GM12878 (cell line): Measurements from ENCODE around the gene SYT8. TPM values are rescaled to one million over a fixed set of nuclear protein-coding genes. Genes with fewer than 3 reads are reported as not detected.

Experiments
- ATAC-seq: fragments of 200-7000 bp; cut with Tn5 transposase; 3 replicates; pipeline ENCODE4 v1.9.1; 2020; ENCODE audit warnings: mild to moderate bottlenecking, moderate library complexity
- BruUV-seq: library from RNA; stranded (reverse); fragments of 400-500 nt; replicated peaks from 2 replicates; lab custom pipeline; 2021; lab: Mats Ljungman, UMichigan
- CTCF ChIA-PET: fragments of 300-600 bp; sonication (Branson Sonifier 250); formaldehyde crosslinking; extraction: SDS; loops from one replicate; lab custom pipeline; 2021; ENCODE audit warnings: inconsistent platforms; lab: Yijun Ruan, JAX
- POLR2A ChIA-PET: fragments of 350-600 bp; formaldehyde crosslinking; extraction: SDS; loops from one replicate; lab custom pipeline; 2021; ENCODE audit warnings: inconsistent platforms; lab: Charles Lee
- RAD21 ChIA-PET: fragments of 300-600 bp; sonication (Branson Sonifier 250); formaldehyde crosslinking; loops from one replicate; lab custom pipeline; 2023; ENCODE audit warnings: antibody characterized with exemption; ENCODE audit not compliant: unreplicated experiment; lab: Charles Lee
- SMC1A ChIA-PET: fragments of 300-600 bp; sonication (Branson Sonifier 250); formaldehyde crosslinking; loops from one replicate; lab custom pipeline; 2023; ENCODE audit not compliant: unreplicated experiment, uncharacterized antibody; lab: Charles Lee
- DNase-seq: peaks from one replicate; pipeline ENCODE4 v3.0.0-alpha.2; 2011; ENCODE audit warnings: low read depth, low spot score
- FAIRE-seq: peaks from 3 replicates; lab custom pipeline; 2011; peaks lifted over from hg19 to GRCh38; lab: Jason Lieb, UNC
- H2AFZ ChIP-seq: 2 replicates; pipeline ENCODE4 v1.6.0; 2011; ENCODE audit warnings: low read depth, low read length, control low read depth; ENCODE audit not compliant: control insufficient read depth
- H3K27ac ChIP-seq: 2 replicates; pipeline ENCODE4 v1.5.1; 2011; ENCODE audit warnings: control low read depth; ENCODE audit not compliant: control insufficient read depth, insufficient read depth
- H3K27me3 ChIP-seq, 2 experiments: replicated peaks in 1 of 2; 2 replicates each; pipeline versions ENCODE4 v1.6.0 to v1.6.1; 2011; ENCODE audit warnings: low read length in 1 of 2; ENCODE audit not compliant: control insufficient read depth in 2 of 2, insufficient read depth in 2 of 2
- H3K36me3 ChIP-seq, 2 experiments: 2 replicates each; pipeline ENCODE4 v1.5.1; 2011; ENCODE audit warnings: low read length in 1 of 2; ENCODE audit not compliant: control insufficient read depth in 2 of 2, insufficient read depth in 2 of 2
- H3K4me1 ChIP-seq: 2 replicates; pipeline ENCODE4 v1.6.1; 2011; ENCODE audit warnings: mild to moderate bottlenecking, low read length, moderate library complexity, mixed read lengths; ENCODE audit not compliant: control insufficient read depth, insufficient read depth
- H3K4me2 ChIP-seq: 2 replicates; pipeline ENCODE4 v1.6.0; 2011; ENCODE audit warnings: control low read depth; ENCODE audit not compliant: control insufficient read depth, insufficient read depth
- H3K4me3 ChIP-seq: fragments of 200-600 bp; sonication (generic); 2 replicates; pipeline ENCODE4 v1.5.1; 2016
- H3K79me2 ChIP-seq: 2 replicates; pipeline ENCODE4 v1.6.0; 2011; ENCODE audit warnings: low read length; ENCODE audit not compliant: control insufficient read depth, insufficient read depth
- H3K9ac ChIP-seq: 2 replicates; pipeline ENCODE4 v1.8.0; 2011; ENCODE audit warnings: low read length, control low read depth, mixed read lengths; ENCODE audit not compliant: control insufficient read depth, insufficient read depth
- H3K9me3 ChIP-seq: replicated peaks from 3 replicates; pipeline ENCODE4 v1.5.1; 2011; ENCODE audit warnings: mild to moderate bottlenecking, low read length; ENCODE audit not compliant: control insufficient read depth, insufficient read depth
- H4K20me1 ChIP-seq: 2 replicates; pipeline ENCODE4 v1.6.0; 2011; ENCODE audit not compliant: control insufficient read depth, insufficient read depth
- BACH1 ChIP-seq: fragments of 450-650 bp; IDR thresholded peaks from 2 replicates; pipeline ENCODE4 v1.6.1; 2017; ENCODE audit warnings: mild to moderate bottlenecking, borderline replicate concordance
- HCFC1 ChIP-seq: fragments of 150-350 bp; IDR thresholded peaks from 2 replicates; pipeline ENCODE4 v1.6.1; 2014; ENCODE audit warnings: low read length
- JUNB ChIP-seq: IDR thresholded peaks from 2 replicates; pipeline ENCODE4 v1.6.1; 2016; ENCODE audit warnings: antibody characterized with exemption, mild to moderate bottlenecking
- KDM1A ChIP-seq: fragments of 200-600 bp; sonication (generic); IDR thresholded peaks from 2 replicates; pipeline ENCODE4 v1.6.1; 2016; ENCODE audit warnings: borderline replicate concordance
- MTA3 ChIP-seq: IDR thresholded peaks from 2 replicates; pipeline ENCODE4 v1.6.1; 2012; ENCODE audit warnings: low read length, inconsistent platforms, borderline replicate concordance
- MYC ChIP-seq: IDR thresholded peaks from 2 replicates; pipeline ENCODE4 v1.6.1; 2011; ENCODE audit warnings: mild to moderate bottlenecking, low read length, moderate library complexity, inconsistent platforms; ENCODE audit not compliant: insufficient read depth, insufficient replicate concordance, insufficient read length, severe bottlenecking
- NFYA ChIP-seq: IDR thresholded peaks from 2 replicates; pipeline ENCODE4 v1.6.1; 2011; ENCODE audit warnings: low read depth, mild to moderate bottlenecking, low read length, improper control_type of control experiment, borderline replicate concordance
- NR2C1 ChIP-seq: fragments of 450-650 bp; IDR thresholded peaks from 2 replicates; pipeline ENCODE4 v1.6.1; 2017; ENCODE audit warnings: antibody characterized with exemption, mild to moderate bottlenecking, moderate library complexity
- POLR2AphosphoS2 ChIP-seq: IDR thresholded peaks from 2 replicates; pipeline ENCODE4 v1.6.1; 2011; ENCODE audit warnings: low read depth, mild to moderate bottlenecking, low read length, improper control_type of control experiment, moderate library complexity
- RBBP5 ChIP-seq: fragments of 200-600 bp; sonication (generic); conservative IDR thresholded peaks from 2 replicates; pipeline ENCODE4 v1.6.1; 2016
- SPI1 ChIP-seq: IDR thresholded peaks from 2 replicates; pipeline ENCODE4 v1.6.1; 2011; ENCODE audit warnings: low read depth, mild to moderate bottlenecking, low read length, moderate library complexity, borderline replicate concordance; ENCODE audit not compliant: insufficient read depth
- STAT1 ChIP-seq: fragments of 450-650 bp; conservative IDR thresholded peaks from 2 replicates; pipeline ENCODE4 v1.6.1; 2014; ENCODE audit warnings: antibody characterized with exemption, mild to moderate bottlenecking
- ZBED1 ChIP-seq: IDR thresholded peaks from 2 replicates; pipeline ENCODE4 v1.6.1; 2016; ENCODE audit warnings: borderline replicate concordance
- ZNF217 ChIP-seq: fragments of 450-650 bp; IDR thresholded peaks from 2 replicates; pipeline ENCODE4 v1.6.1; 2017; ENCODE audit warnings: antibody characterized with exemption, mild to moderate bottlenecking
- ZNF24 ChIP-seq: fragments of 450-650 bp; IDR thresholded peaks from 2 replicates; pipeline ENCODE4 v1.6.1; 2017; ENCODE audit warnings: antibody characterized with exemption, mild to moderate bottlenecking
- WGBS: methylation state at CpG from one replicate; pipeline ENCODE4 v1.1.6; 2016; ENCODE audit warnings: low lambda C conversion rate; ENCODE audit not compliant: insufficient replicate concordance, insufficient coverage; ENCODE audit errors: missing lambda C conversion rate; 5-methylcytosine and 5-hydroxymethylcytosine counted together
- in situ Hi-C: fragments of 300-500 bp; cut with MboI; formaldehyde crosslinking; loops from 9 replicates; pipeline ENCODE4 v1.14.3; 2018; ENCODE audit warnings: mixed read lengths
- intact Hi-C: fragments of 100-400 bp; cut with micrococcal nuclease; formaldehyde crosslinking; loops from one replicate; pipeline ENCODE4 v1.14.2; 2022; ENCODE audit not compliant: unreplicated experiment
- polyA plus RNA-seq, 11 experiments: library from polyadenylated mRNA; depleted of rRNA in 4 of 11; unstranded in 6 of 11; stranded (reverse) in 5 of 11; fragments of >200 nt; fragmentation: Nextera tagmentation in 4 of 11; fragmentation: Illumina TruSeq in 1 of 11; extraction: Ambion mirVana in 4 of 11; extraction: Trizol in 1 of 11; gene quantifications; 1 replicate in 1 of 11; 2 replicates in 10 of 11; pipeline versions ENCODE4 v1.2.1 to v1.2.3, GENCODE V29; 2011 to 2016; ENCODE audit warnings: inconsistent platforms in 2 of 11, missing spikeins in 2 of 11, low read depth in 1 of 11
- total RNA-seq, 4 experiments: library from RNA; depleted of rRNA in 3 of 4; stranded (reverse); fragments of >200 nt in 3 of 4; fragmentation: Illumina TruSeq in 1 of 4; extraction: Trizol in 1 of 4; gene quantifications; 2 replicates each; pipeline versions ENCODE4 v1.2.1 to v1.2.3, GENCODE V29; 2013 to 2021
- TF ChIP-seq, protein P1 (sequence below): fragments of 450-650 bp; conservative IDR thresholded peaks from 2 replicates; pipeline ENCODE4 v1.6.1; 2017; ENCODE audit warnings: mild to moderate bottlenecking, moderate library complexity
- TF ChIP-seq, protein P2 (sequence below): IDR thresholded peaks from 2 replicates; pipeline ENCODE4 v1.6.1; 2012; ENCODE audit warnings: mild to moderate bottlenecking, low read depth, low read length

SYT8 gene
- total and polyA plus RNA-seq, 10 of the 15 experiments (the other 5 are each of a cell fraction or from before 2014, with no cell fraction given), result 0.44 TPM; not detected in 9

DNA sequence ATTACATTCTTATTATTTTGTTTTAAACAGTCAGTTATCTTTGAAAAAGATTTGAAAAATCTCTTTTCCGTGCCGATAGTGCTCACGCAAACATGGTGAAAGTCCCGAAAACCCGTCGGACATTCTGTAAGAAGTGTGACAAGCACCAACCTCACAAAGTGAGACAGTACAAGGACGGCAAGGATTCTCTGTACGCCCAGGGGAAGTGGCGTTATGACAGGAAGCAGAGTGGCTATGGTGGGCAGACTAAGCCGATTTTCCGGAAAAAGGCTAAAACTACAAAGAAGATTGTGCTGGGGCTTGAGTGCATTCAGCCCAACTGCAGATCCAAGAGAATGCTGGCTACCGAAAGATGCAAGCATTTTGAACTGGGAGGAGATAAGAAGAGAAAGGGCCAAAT is 42.3 kb upstream of the SYT8 start (continued):
- TF ChIP-seq, protein P1, sequence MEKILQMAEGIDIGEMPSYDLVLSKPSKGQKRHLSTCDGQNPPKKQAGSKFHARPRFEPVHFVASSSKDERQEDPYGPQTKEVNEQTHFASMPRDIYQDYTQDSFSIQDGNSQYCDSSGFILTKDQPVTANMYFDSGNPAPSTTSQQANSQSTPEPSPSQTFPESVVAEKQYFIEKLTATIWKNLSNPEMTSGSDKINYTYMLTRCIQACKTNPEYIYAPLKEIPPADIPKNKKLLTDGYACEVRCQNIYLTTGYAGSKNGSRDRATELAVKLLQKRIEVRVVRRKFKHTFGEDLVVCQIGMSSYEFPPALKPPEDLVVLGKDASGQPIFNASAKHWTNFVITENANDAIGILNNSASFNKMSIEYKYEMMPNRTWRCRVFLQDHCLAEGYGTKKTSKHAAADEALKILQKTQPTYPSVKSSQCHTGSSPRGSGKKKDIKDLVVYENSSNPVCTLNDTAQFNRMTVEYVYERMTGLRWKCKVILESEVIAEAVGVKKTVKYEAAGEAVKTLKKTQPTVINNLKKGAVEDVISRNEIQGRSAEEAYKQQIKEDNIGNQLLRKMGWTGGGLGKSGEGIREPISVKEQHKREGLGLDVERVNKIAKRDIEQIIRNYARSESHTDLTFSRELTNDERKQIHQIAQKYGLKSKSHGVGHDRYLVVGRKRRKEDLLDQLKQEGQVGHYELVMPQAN, result no peak
- TF ChIP-seq SPI1 (no peak), MYC (no peak), ZBED1 (no peak), NR2C1 (no peak)
- TF ChIP-seq, protein P2, sequence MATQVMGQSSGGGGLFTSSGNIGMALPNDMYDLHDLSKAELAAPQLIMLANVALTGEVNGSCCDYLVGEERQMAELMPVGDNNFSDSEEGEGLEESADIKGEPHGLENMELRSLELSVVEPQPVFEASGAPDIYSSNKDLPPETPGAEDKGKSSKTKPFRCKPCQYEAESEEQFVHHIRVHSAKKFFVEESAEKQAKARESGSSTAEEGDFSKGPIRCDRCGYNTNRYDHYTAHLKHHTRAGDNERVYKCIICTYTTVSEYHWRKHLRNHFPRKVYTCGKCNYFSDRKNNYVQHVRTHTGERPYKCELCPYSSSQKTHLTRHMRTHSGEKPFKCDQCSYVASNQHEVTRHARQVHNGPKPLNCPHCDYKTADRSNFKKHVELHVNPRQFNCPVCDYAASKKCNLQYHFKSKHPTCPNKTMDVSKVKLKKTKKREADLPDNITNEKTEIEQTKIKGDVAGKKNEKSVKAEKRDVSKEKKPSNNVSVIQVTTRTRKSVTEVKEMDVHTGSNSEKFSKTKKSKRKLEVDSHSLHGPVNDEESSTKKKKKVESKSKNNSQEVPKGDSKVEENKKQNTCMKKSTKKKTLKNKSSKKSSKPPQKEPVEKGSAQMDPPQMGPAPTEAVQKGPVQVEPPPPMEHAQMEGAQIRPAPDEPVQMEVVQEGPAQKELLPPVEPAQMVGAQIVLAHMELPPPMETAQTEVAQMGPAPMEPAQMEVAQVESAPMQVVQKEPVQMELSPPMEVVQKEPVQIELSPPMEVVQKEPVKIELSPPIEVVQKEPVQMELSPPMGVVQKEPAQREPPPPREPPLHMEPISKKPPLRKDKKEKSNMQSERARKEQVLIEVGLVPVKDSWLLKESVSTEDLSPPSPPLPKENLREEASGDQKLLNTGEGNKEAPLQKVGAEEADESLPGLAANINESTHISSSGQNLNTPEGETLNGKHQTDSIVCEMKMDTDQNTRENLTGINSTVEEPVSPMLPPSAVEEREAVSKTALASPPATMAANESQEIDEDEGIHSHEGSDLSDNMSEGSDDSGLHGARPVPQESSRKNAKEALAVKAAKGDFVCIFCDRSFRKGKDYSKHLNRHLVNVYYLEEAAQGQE, result no peak

DNA sequence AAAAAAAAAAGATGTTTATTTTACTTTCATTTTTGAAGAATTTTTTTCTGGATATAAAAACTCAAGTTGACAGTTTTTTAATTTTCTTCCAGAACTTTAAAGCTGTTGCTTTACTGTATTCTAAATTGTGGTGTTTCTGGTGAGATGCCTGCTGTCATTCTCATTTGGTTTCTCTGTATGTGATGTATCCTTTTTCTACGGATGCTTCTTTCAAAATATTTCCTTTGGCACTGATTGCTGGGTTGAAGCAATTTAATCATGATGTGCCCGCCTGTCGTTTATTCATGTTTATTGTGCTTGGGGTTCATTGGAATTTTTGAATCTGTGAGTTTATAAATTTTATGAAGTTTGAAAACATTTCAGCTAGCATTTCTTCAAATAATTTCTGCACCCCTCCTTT is 41.7 kb upstream of the SYT8 start:
- Histone ChIP-seq H3K9ac (no peak overlapping the region), H4K20me1 (no peaks in the 10 kb centered on the region), H3K36me3 (no peaks in the 10 kb centered on the region), H3K9me3 (no peaks in the 10 kb centered on the region), H3K27ac (no peak overlapping the region), H3K4me2 (no peak overlapping the region), H3K4me3 (no peak overlapping the region), H2AFZ (no peak overlapping the region), H3K79me2 (no peaks in the 10 kb centered on the region), H3K4me1 (no peaks in the 10 kb centered on the region), H3K27me3 (no peaks in the 10 kb centered on the region; a peak in 2 of 4 replicates)
- ChIA-PET CTCF (interaction anchor here (0.6 kb wide), 2 partner anchors 211 to 555 kb away, joined by 3 read pairs; no protein-coding TSS in a partner anchor), SMC1A (no interaction called here), RAD21 (no interaction called here), POLR2A (no interaction called here)
- 52% methylated on average over 3 of the region's 3 CpGs for WGBS
- ATAC-seq (no peak), FAIRE-seq (no peak), DNase-seq (no peak)
- TF ChIP-seq KDM1A (no peak), NFYA (no peak), HCFC1 (no peak), ZNF24 (no peak), STAT1 (no peak), MTA3 (no peak), JUNB (no peak), RBBP5 (no peak), POLR2AphosphoS2 (no peak), ZNF217 (no peak), BACH1 (no peak)
- in situ Hi-C loops (no loop called here), intact Hi-C loops (no loop called here)
- no TSS peak for BruUV-seq
